Hematopoietic multipotent progenitor cell treated with erythropoietin and hydrocortisone succinate and interleukin-3 and kit ligand, for 15 days (in vitro differentiated cells): Measurements from ENCODE around the gene RAPGEF3.

Experiments
- DNase-seq: peaks from one replicate; pipeline ENCODE4 v3.0.0-alpha.2; 2015; ENCODE audit warnings: low spot score

The RAPGEF3 gene

DNA sequence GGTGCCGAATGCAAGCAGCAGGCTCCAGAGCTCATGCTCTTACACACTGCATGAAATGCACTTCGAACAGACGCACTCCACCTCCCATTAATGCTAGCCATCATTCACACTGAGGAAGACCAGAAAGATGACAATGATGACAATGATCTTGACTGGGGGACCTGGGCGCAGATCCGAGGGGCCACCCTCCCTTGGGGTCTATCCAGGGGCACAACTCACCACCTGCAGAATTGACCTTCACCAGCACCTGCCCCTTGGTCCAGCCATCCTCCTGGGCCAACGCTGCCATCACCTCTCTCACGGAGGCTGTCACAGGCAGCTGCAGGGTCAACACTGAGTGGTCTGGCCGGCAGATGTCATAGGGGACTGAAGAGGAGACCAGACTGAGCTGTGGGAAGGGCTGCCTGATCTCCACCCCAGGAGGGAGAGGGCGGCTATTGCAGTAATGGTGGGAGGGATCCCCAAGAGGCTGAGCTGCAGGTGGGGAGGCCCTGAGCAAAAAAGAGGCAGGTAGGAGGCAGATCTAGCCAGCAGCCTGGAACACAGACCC, 15.3 kb downstream of the RAPGEF3 start:
- no peak for DNase-seq

DNA sequence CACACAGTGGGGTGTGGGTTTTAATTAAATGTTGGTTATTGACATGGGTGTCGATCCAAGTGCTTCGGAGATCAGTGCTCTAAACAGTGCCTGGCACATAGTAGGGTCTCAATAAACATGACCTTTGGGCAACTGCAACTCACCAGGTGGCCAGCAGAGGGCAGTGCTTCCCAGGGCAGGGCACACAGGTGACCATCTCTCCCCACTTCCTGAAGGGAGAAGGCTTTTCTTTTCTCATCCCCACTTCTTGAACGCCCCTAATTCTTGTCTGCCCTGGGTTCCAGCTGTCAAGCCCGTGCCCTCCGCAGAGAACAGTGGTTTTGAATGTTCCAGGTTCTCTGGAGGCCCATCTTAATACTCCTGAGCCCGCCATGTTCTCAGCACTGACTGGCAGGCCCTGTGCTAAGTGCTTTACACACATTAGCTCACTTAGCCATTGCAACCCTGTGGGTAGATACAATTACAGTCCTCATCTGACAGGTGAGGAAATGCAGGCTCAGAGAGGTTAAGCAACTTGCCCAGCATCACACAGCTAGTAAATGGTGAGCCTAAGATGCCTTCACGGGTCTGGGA, 16.3 kb downstream of the RAPGEF3 start:
- DNase-seq = peak; percentile 81

DNA sequence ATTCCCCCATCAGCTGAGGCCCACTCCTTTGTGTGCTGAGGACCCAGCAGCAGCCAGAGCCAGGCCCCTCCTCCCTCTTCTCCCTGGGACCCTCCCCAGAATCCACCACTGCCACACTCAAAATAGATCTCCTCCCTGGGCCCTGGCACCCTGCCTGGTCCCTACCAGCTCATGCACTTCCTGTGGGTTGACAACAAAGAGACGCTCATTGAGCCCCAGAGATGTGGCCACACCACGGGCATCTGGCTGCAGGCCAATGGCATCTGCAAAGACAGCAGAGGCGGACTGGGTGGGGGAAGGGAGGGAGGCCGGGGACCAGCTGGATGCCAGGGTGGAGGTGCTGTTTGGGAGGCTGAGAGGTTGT, 17.4 kb downstream of the RAPGEF3 start:
- peak; percentile 29 for DNase-seq

DNA sequence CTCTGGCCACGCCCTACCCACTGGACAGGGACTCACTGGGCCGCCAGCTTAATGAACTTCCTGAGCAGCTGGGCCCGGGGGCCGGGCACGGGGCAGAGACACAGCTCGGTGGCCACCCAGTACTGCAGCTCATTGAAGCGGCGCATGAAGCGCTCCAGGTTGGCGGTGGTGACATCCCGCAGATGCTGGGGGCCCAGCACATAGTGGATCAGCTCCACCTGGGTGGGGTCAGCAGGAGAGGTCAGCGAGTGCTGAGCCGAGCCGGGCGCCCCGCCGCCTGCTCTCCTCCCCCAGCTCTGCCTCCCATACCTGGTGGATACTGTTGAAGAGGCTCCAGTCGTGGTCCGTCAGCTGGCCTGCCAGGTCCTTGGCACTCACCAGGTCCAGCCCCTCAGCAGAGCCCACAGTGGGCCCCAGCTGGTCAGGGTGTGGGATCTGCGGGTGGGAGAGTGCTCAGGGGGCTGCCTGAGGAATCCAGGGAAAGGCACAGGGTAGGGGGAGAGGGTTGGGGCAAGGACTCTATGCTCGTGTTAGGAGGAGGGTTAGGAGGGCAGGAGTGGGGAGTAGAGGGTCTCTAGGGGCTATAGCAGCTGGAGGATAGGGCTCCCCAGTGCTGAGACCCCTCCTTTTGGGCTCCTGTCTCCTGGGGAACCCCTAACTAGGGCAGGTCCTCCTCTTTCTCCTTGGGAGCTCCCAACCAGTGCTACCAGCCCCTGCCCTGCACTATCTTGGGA, 17.9 kb downstream of the RAPGEF3 start:
- DNase-seq = no peak

DNA sequence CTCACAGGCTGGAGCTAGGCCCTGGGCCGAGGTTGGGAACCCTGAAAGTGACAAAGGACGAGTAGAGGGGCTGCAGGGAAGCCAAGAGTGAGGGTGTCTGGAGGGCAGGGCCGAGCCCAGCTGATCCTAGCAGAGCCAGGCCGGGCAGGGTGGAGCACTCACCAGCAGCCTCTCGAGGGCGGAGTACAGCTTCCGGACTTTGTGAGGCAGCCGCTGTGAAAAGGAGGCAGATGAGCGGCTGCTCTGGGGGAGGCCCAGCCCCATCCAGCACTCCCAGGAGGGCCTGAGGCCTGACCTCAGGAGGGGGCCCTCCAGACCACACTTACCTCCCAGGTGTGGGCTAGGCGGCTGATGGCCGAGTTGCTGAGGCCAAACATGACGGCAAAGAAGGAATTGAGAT, 18.7 kb downstream of the RAPGEF3 start:
- peak; percentile 8 for DNase-seq

DNA sequence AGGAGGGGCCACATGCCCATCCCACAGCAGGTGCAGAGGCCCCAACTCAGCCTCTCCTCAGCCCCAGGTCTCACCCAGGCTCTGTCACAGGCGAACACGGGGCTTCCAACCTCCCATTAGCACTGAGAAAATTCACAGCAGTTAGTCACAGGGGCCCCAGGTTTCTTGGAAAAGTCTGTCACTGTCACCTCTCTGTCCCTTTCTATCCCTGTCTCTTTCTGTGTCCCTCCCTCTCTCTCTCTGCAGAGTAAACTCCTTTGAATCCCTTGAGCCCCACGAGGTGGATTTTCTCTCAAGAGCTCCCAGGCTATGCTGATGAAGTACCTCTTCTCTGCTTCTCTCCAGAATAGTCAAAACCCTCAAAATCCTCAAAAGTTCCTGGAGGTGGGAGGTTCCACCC, 19.4 kb downstream of the RAPGEF3 start:
- no peak for DNase-seq

DNA sequence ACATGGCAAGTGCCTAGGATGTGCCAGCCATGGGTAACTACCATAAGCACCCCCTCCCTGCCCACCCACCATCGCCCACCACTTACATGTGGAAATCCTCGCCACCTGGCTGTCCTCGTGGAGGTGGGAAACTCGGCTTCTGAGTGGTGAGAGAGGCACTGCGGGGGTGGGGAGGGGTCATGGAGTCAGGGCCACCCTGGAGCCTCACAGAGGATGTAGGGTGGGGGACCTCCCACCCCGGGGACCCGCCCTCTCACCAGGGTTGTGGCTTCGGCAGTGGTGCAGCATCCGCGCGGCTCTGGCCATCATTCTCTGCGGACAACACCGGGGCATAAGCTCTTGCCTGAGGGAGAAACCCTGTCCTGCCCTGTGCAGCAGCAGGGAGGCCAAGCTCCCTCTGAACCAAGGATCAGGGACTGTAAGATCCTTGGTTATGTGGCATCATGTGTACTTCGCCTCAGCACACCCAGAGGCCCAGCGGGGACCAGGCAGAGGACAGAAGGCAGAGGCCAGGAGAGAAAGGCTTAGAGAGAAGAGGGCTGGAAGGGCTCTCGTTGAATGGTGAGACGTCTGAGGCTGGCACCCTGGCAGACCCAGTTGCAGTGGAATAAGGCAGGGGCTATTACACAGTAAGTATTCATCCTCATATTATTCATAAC, 20.6 kb downstream of the RAPGEF3 start:
- no peak for DNase-seq

DNA sequence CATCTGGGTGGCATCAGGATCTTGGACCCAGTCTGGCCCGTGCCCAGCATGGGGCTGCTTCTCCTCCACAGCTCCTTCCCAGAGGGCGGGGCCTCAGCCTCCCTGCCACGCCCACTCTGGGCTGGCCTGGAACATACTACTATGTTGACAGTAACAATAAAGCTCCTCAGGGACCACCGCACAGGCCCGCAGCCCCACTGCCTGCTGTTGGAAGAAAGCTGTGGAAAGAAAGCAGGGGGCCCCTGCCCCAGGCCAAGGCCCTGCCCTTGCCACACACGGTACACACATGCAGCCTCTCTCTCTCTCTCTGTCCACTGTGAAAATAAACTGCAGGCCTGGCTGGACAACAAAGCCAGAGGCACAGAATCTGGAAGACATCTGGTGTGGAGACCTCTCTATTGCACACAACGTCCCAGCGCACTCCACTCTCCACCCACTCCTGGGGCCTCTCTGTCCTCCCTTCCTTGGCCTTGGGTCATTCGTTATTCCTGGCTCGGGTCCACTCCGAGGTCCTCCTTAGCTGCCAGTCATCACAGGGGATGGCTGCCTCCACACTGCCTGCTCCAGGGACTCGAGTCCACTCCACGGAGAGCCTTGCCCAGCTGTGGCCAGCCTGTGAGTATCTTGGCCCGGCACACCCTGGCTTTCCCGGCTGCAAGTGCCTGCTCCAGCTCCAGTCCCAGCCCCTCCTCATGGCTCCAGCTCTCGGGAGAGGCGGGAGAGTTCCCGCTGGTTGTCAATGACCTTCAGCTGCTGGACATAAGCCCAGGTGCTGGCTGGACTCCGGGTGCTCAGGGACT, 21.6 kb downstream of the RAPGEF3 start:
- DNase-seq = peak; percentile 40

DNA sequence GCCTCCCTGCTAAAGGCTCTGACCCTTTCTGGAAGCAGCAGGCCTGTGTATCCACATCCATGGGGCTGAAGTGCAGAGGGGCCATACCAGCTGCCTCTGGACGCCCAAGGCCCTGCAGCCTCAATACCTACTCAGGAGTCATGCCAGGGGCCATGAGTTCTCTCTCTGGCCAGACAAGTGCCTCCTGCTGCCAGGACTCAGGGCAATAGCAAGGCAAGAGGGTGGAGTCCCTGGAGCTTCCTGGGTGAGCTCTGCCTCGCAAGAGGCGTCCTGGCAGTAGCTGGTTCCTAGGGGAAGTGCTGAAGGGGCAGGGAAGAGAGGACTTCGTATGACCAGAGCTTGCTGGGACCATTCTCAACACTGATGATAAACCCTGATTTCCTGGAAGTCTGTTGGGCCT, 22.5 kb downstream of the RAPGEF3 start:
- DNase-seq = no peak

DNA sequence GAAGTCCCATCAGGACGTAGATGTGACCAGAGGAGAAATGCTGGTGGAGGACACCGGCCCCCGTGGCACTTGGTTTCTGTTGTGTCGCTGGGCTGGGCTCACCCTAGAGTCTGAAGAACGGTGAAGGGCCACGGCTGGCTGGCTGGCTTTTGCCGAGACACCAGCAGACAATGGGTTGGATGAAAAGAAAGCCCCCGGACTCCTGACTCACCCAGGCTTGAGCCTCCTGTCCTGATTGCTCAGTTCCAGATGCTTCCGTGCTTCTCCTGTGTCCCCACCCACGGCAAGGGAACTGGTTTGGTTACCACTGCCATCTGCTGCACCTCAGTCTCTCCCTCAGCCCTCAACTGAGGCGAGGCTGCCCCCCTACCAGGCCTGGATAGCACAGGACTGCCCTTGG, 23.0 kb downstream of the RAPGEF3 start:
- no peak for DNase-seq

DNA sequence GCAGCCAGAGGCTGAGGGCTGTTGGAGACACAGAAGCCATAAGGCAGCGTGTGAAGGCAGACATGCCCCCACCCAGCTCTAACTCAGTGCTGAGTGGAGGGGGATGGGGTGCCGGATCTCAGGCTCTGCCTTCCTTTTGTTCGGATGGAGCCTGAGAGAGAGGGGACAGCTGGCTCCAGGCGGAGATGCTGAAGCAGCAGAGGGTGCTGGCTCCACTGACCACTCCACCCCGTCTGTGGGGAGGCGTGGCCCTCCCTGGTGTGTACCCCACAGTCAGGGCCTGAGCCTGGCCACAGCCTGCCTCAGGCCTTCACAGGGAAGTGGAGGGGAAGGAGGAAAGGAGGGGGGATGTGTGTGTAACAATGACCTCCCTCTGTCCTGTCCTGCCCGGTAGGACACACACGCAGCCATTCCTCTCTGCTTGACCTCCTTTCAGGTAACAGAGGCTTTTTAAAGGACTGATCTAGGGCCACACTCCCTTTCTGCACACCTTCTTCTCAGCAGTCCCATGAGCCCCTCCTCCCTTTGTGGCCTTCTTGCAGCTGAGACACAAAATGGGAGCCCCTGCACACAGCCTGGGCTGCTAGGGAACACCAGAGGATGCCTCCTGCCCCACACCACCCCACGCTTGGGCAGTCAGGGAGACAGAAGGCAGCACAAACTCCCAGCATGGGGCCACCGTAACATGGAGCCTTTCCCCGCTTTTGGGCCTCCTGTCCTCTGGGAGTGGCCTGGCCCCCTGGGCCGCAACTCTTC, 23.8 kb downstream of the RAPGEF3 start:
- DNase-seq = no peak

DNA sequence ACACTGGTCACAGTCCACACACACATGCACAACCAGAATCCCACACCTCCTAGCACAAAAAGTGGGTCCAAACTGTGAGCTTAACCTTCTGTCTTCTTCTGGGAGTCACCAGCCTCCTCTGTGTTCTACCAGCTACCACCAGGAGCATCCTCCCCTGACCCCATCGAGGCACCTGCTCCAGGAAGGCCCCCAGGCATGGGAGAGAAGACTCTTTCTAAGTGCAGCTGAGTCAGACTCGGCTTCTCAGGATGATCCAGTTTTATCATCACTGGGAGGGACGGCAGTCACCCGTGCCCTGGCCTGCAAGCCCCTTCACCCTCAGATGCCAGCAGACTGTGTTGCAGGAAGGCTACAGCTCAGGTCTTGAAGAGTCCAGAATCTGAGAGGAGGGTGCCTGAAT, 25.5 kb downstream of the RAPGEF3 start:
- DNase-seq = no peak

DNA sequence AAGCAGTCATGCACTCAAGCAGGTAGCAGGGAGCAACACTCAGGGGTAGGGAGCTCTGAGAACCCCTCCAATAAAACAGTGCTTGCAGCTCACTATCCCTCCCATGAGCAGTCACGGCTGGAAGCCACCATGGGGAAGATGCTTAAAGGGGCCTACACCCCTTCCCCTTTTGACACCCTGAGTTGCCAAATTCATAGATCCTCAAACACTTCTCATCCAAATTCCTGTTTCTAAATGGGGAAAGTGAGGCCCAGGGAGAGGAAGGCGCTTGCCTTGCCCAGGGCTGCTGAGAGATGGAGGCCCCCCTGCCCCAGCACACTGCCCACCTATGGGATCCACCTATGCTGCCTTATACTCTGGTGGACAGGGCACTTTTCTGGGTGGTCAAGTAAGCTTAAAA, 26.2 kb downstream of the RAPGEF3 start:
- DNase-seq = no peak

DNA sequence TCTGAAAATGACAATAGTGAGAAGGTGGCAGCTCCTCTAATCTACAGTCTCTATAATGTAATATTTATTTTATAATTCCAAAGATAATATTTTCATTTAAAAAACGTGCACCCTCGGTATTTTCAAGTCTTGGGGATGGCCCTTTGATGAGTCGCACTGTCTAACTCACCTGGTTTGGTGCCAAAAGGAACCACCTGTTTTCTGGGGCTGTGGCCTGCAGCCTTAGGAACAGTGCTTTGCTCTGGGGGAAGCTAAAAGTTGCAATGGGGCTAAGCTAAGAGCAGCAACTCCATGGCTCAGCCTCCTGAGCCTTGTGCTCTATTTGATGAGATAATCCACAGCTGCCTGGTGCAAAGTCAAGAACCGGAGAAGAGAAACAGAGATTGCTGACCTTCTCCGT, 27.0 kb downstream of the RAPGEF3 start:
- no peak for DNase-seq

DNA sequence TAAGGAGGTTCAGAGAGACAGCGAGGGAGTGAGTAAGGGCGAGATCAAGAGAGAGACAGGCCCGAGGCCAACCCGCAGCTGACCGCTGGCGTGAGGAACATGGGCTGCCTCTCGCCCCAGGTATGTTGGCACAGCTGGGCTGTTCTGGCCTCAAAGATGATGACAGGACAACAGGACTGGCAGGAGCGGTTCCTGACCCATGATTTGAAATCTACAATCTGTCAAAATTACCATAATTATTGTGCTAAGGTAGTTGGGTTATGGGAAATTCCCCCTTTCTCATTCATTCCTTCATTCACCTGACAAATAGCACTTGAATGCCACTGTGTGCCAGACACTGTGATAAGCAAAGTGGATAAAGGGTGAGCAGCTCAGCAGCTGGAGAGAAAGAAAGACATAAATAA, 28.3 kb downstream of the RAPGEF3 start:
- DNase-seq = no peak

DNA sequence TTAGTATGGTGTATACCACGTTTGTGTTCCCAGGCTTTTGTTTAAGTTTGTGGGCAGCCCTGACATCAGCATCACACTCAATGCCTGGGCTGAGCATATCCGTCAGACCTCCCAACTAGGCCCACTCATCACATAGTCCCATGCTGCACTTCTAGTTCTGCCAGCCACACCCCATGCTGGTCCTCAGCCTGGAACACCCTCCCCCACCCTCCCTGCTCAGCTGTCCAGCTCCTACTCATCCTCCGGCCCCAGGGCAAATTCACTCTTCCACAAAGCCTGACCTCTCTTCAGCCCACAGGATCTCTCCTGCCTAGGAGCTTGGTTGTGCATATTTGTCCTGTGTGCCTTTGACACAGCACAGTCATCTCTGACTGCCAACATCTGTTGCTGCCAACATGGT, 29.4 kb downstream of the RAPGEF3 start:
- DNase-seq = no peak

DNA sequence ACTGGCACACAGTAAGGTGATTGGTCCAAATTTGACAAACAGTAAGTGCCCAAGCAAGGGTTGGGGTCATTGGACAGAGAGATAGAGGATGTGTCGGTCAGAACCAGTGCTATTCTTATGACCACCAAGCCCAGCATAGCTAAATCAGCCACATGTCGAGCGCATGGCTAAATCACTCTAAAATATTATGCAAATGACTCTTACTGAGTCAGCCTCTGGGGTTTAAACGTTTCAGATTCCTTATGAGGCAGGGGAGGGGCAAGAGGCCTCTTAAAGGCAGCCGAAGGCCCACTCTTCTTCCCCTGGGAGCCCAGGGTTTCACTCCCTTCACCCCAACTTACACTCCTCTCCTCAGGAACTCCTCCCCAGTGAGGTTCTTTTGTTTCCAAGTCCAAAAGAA, 32.8 kb downstream of the RAPGEF3 start:
- DNase-seq = no peak

DNA sequence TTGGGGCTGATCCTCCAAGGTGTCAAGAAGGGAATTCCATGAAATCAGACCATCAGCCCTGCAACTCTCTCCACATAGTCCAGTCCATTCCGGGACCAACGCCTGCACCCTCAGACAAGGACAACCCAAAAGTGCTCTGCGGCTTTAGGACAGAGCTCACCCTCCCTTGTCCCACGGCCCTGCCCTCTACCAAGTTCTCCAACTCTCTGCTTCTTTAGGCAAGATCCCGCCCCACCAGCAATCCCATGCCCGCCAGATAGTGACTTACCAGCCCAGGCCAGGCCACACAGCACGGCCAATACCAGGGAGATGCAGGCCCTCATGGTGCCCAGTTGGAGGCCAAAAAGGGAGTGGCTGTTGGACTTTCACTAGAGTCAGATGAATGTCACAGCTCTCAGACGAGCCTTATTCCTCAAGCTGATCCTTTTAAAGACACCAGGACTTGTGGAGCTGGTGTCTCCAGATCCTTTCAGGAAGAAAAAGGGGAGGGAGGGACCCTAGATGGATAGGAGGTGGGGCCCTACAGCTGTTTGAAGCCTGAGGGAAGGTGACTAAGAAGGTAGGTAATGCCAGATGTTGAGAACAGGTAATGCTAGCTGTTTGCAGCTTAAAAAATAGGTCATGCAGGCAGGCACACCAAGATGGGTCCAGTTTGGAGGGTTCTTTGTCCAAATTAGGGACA, 33.4 kb downstream of the RAPGEF3 start, which contains the start of gene ENDOU:
Gene ENDOU, minus strand, starts transcription at position 400 of the 682 bp plus-strand sequence. Its CDS starts 77 bp downstream, at position 323.
- DNase-seq = no peak

DNA sequence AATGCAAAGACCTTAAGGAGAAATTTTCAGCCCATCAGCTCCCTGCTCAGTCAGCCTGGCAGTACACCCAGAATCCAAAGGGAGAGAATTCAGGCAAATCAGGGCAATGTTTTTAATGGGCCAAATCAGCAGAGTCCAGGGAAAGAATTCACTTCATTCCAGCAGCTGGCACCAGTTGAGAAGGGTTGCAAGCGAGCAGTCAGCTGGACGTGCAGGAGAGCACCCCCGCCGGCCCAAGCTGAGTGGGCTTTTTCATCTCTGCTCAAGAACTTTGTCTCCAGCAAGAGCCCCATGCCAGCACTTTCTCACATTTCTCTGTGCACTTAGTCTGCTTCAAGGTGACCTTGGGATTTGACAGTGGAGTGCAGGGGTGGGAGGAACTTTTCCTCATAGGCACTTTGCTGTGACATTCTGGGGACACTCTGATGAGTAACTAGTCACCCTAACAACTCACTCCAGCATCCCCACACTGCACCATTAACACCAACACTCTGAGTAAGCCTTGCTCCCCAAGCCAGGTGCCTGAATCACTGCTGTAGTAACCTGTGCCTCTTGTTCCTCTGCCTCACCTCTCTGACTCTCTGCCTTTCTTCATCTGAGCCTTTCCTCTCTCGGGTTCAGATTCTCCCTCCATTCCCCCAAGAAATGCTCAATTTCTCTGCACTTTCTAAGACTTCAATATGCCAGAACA, 35.6 kb downstream of the RAPGEF3 start:
- no peak for DNase-seq

DNA sequence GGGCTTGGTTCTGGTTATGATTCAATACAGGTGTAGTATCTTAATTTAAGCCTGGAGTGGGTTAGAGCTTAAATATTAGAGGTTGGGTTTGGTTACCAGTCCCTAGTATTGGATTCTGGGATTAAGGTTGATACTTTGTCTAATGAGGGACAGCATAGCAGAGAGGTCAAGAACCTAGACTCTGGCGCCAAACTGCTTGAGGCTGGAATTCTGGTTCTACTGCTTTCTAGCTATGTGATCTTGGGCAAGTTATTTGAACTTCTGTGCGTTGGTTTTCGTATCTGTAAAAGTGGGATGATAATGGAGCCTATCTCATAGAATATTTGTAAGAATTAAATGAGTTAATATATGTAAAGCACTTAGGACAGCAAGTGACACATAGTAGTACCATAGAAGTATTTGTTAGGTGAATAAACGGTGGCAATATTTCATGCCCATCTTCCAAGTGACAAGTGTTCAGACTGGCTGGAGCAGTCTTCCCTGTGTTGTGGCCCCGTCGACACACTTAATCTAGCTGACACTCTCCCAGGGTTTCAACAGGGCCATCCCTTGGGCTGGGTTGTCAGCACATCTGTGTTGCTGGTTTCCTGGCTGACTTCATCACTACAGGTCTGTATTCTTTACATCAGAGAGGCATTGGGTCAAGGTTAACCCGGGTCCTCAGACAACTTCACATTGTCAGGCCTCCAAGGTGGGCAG, 36.4 kb downstream of the RAPGEF3 start:
- no peak for DNase-seq
